HEK293 (cell line): ENCODE data around the gene TCEA2.

Experiments used
- CTCF ChIP-seq: fragments of 450-650 bp; formaldehyde crosslinking; IDR thresholded peaks from 2 replicates; pipeline ENCODE4 v1.5.1; 2016; ENCODE audit warnings: missing biosample characterization, missing genetic modification characterization
- PRDM2 ChIP-seq: fragments of 450-650 bp; formaldehyde crosslinking; IDR thresholded peaks from 2 replicates; pipeline ENCODE4 v1.5.1; 2016; ENCODE audit warnings: missing biosample characterization, missing genetic modification characterization, borderline replicate concordance
- YY1 ChIP-seq: fragments of 450-650 bp; formaldehyde crosslinking; IDR thresholded peaks from 2 replicates; pipeline ENCODE4 v1.5.1; 2018; ENCODE audit warnings: missing biosample characterization, missing genetic modification characterization
- ZNF146 ChIP-seq: fragments of 450-650 bp; formaldehyde crosslinking; IDR thresholded peaks from 2 replicates; pipeline ENCODE4 v1.5.1; 2016; ENCODE audit warnings: missing biosample characterization, missing genetic modification characterization

- TF ChIP-seq CTCF (tag by site-specific recombination) (no peak), YY1 (no peak), ZNF146 (no peak), PRDM2 (tag by site-specific recombination) (no peak)
These were observed 4.5 kb upstream of the TCEA2 start for GRCh38 chr20:64058536-64058935.
